Adrenal gland (tissue), 19 donors: ENCODE data around the gene EXOSC6. TPM values are rescaled to one million over a fixed set of nuclear protein-coding genes. Genes with fewer than 3 reads are reported as not detected.

Experiments used
- DNase-seq, 7 donors: peaks; one replicate each; pipeline ENCODE4 v3.0.0-alpha.2; 2019 to 2020
- H3K27ac ChIP-seq, 5 donors: fragments of 200-600 bp; sonication (generic) in 4 of 5; 1 replicate in 3 of 5; 2 replicates in 2 of 5; pipeline versions ENCODE4 v1.5.1 to v1.8.0; 2016 to 2020; ENCODE audit warnings: mild to moderate bottlenecking in 1 of 5
- H3K27me3 ChIP-seq: fragments of 200-600 bp; 2 replicates; pipeline ENCODE4 v1.8.0; 2021
- H3K36me3 ChIP-seq, 2 donors: fragments of 200-600 bp; replicated peaks in 1 of 2; 1 replicate in 1 of 2; 2 replicates in 1 of 2; pipeline versions ENCODE4 v1.5.1 to v1.8.0; 2018 to 2022
- H3K4me1 ChIP-seq, 2 donors: fragments of 200-600 bp; replicated peaks in 1 of 2; 1 replicate in 1 of 2; 2 replicates in 1 of 2; pipeline versions ENCODE4 v1.5.1 to v1.8.0; 2018 to 2021
- H3K4me3 ChIP-seq, 4 donors: fragments of 200-600 bp; sonication (generic) in 3 of 4; one replicate each; pipeline ENCODE4 v1.5.1; 2016 to 2018
- H3K9me3 ChIP-seq, 3 donors: fragments of 200-600 bp; sonication (generic) in 1 of 3; replicated peaks in 1 of 3; 1 replicate in 2 of 3; 2 replicates in 1 of 3; pipeline versions ENCODE4 v1.5.1 to v1.8.0; 2016 to 2021
- CTCF ChIP-seq, 6 experiments: fragments of 450-650 bp in 4 of 6; fragments of 200-600 bp in 2 of 6; sonication (generic) in 1 of 6; IDR thresholded peaks; 1 replicate in 5 of 6; 2 replicates in 1 of 6; pipeline versions ENCODE4 v1.5.1 to v1.8.0; 2016 to 2021; ENCODE audit warnings: antibody characterized with exemption in 6 of 6, mild to moderate bottlenecking in 2 of 6, moderate library complexity in 1 of 6
- POLR2A ChIP-seq, 2 donors: fragments of 450-650 bp; IDR thresholded peaks; one replicate each; pipeline ENCODE4 v1.6.1; 2017; ENCODE audit warnings: antibody characterized with exemption in 2 of 2, mild to moderate bottlenecking in 2 of 2, moderate library complexity in 1 of 2
- WGBS, 4 donors: extraction: QIAGEN DNeasy Blood & Tissue Kit in 2 of 4; methylation state at CpG; one replicate each; pipeline versions ENCODE4 v1.1.5 to v1.1.7; 2013 to 2017; 5-methylcytosine and 5-hydroxymethylcytosine counted together
- intact Hi-C, 2 donors: fragments of 100-400 bp; cut with DNase I; formaldehyde crosslinking; loops; one replicate each; pipeline versions ENCODE4 v1.14.1 to v1.15.0; 2022 to 2023
- long read RNA-seq, 10 donors: library from polyadenylated mRNA in 3 of 10; unstranded in 2 of 10; stranded (forward) in 1 of 10; transcript quantifications; one replicate each; pipeline ENCODE4 v2.0.0 and lab custom pipeline, GENCODE V29; 2021 to 2026
- polyA plus RNA-seq, 3 donors: library from polyadenylated mRNA; stranded (reverse); fragments of 200-250 nt in 2 of 3; fragments of 350-450 nt in 1 of 3; fragmentation: Illumina TruSeq in 1 of 3; extraction: RNeasy Lipid Tissue Mini Kit (QIAGEN cat#74804) in 1 of 3; gene quantifications; one replicate each; pipeline ENCODE4 v1.2.3, GENCODE V29; 2013 to 2014
- total RNA-seq, 9 donors: library from RNA; depleted of rRNA in 4 of 9; stranded (reverse); fragments of >200 nt in 4 of 9; fragments of 120-200 nt in 1 of 9; fragmentation: NEBNext Ultra II Directional in 1 of 9; extraction: Animal tissue kit (Norgen Biotek cat#: 25700) in 1 of 9; gene quantifications; one replicate each; pipeline versions ENCODE4 v1.1.0 to v1.2.4, GENCODE V29; 2013 to 2023
- donor health status: healthy with polysubstance abuse.
- donor health status: Bipolar disorder and iron deficiency.
- donor health status: DM: yes; HTN: yes; CAD: no.
- donor health status: DM: no; HTN: no; CAD: no.
- donor health status: DM: no; HTN: no; CAD: no.
- donor health status: DM: yes; HTN: yes; CAD: no.

EXOSC6 gene
- total RNA-seq: 10 to 100 TPM; 17.3 to 49.6 (median 30.3) TPM
- 10 to 100 TPM; 12.0 to 17.5 (median 12.6) TPM for polyA plus RNA-seq
- long read RNA-seq, donor 1, full-length matches to known transcripts: 58 of 58 reads
- long read RNA-seq, donor 1, partial matches to known transcripts: 0 of 58 reads
- long read RNA-seq, donor 1, other reads (novel, unspliced or antisense): 0 of 58 reads
- long read RNA-seq, donor 2, full-length matches to known transcripts: 67 of 67 reads
- long read RNA-seq, donor 2, partial matches to known transcripts: 0 of 67 reads
- long read RNA-seq, donor 2, other reads (novel, unspliced or antisense): 0 of 67 reads
- long read RNA-seq, donor 3, full-length matches to known transcripts: 49 of 49 reads
- long read RNA-seq, donor 3, partial matches to known transcripts: 0 of 49 reads
- long read RNA-seq, donor 3, other reads (novel, unspliced or antisense): 0 of 49 reads
- long read RNA-seq, donor 4, full-length matches to known transcripts: 25 of 26 reads
- long read RNA-seq, donor 4, partial matches to known transcripts: 0 of 26 reads
- long read RNA-seq, donor 4, other reads (novel, unspliced or antisense): 1 of 26 reads
- long read RNA-seq, donor 5, full-length matches to known transcripts: 106 of 106 reads
- long read RNA-seq, donor 5, partial matches to known transcripts: 0 of 106 reads
- long read RNA-seq, donor 5, other reads (novel, unspliced or antisense): 0 of 106 reads
- long read RNA-seq, donor 6, full-length matches to known transcripts: 10 of 10 reads
- long read RNA-seq, donor 6, partial matches to known transcripts: 0 of 10 reads
- long read RNA-seq, donor 6, other reads (novel, unspliced or antisense): 0 of 10 reads
- long read RNA-seq, donor 7, full-length matches to known transcripts: 44 of 44 reads
- long read RNA-seq, donor 7, partial matches to known transcripts: 0 of 44 reads
- long read RNA-seq, donor 7, other reads (novel, unspliced or antisense): 0 of 44 reads
- long read RNA-seq, donor 8, full-length matches to known transcripts: 139 of 139 reads
- long read RNA-seq, donor 8, partial matches to known transcripts: 0 of 139 reads
- long read RNA-seq, donor 8, other reads (novel, unspliced or antisense): 0 of 139 reads
- long read RNA-seq, donor 9, full-length matches to known transcripts: 70 of 70 reads
- long read RNA-seq, donor 9, partial matches to known transcripts: 0 of 70 reads
- long read RNA-seq, donor 9, other reads (novel, unspliced or antisense): 0 of 70 reads
- long read RNA-seq, donor 10, full-length matches to known transcripts: 50 of 50 reads
- long read RNA-seq, donor 10, partial matches to known transcripts: 0 of 50 reads
- long read RNA-seq, donor 10, other reads (novel, unspliced or antisense): 0 of 50 reads

- H3K4me1 ChIP-seq: peaks cover 12 to 23% of the 10 kb centered on the region in 2 donors
- no peaks in the 10 kb centered on the region for H3K27me3 ChIP-seq
- peak; percentile 89 to 94 (median 92) for DNase-seq
- H3K27ac ChIP-seq: peak within 1 kb of the TSS in 4 of 5 donors; percentile 80 to 99 (median 85)
- peak within 1 kb of the TSS in 2 of 4 donors; percentile 43 to 97 for H3K4me3 ChIP-seq
- TF ChIP-seq POLR2A (IDR thresholded peaks at IDR 0.05) (peak; percentile 77 to 86), CTCF (IDR thresholded peaks at IDR 0.05) (peak; percentile 87 to 95 (median 92))
- intact Hi-C loops: loop anchor here in 1 of 2 donors (10.0 kb wide), 1 partner anchor 97 kb away; no protein-coding TSS in a partner anchor
- WGBS, 4 donors: 1 to 4% (median 2%) methylated on average over 15 to 65 of the region's 65 CpGs
- H3K9me3 ChIP-seq: no peaks in the 10 kb centered on the region
- H3K36me3 ChIP-seq: peaks cover 0 to 45% of the 10 kb centered on the region in 2 donors
Observed at GRCh38 chr16:70251629-70252354, at the start of gene EXOSC6. Gene EXOSC6 (minus strand): TSS chr16:70251940. CDS start chr16:70251900, 40 bp downstream.

GRCh38 chr16:70301121-70301520 is 49.4 kb upstream of the EXOSC6 start:
- Histone ChIP-seq H3K27ac (no peak overlapping the region), H3K4me1 (peaks cover 0 to 17% of the 10 kb centered on the region in 2 donors), H3K4me3 (no peak overlapping the region), H3K36me3 (peaks cover 0 to 3% of the 10 kb centered on the region in 2 donors), H3K27me3 (no peaks in the 10 kb centered on the region), H3K9me3 (no peaks in the 10 kb centered on the region)
- intact Hi-C loops: no loop called here
- no peak for DNase-seq
- WGBS, 4 donors: 94 to 97% (median 97%) methylated on average over 1 of the region's 1 CpG
- no peak for TF ChIP-seq POLR2A (IDR thresholded peaks at IDR 0.05)
- no peak for TF ChIP-seq CTCF (IDR thresholded peaks at IDR 0.05)

- peaks cover 0 to 3% of the 10 kb centered on the region in 2 donors for H3K36me3 ChIP-seq
- peaks cover 0 to 17% of the 10 kb centered on the region in 2 donors for H3K4me1 ChIP-seq
- H3K27me3 ChIP-seq: no peaks in the 10 kb centered on the region
- no peaks in the 10 kb centered on the region for H3K9me3 ChIP-seq
- intact Hi-C loops: loop anchor here in 1 of 2 donors (10.0 kb wide), 1 partner anchor 46 kb away; the partner anchor contains the start of gene DDX19A
- TF ChIP-seq POLR2A (IDR thresholded peaks at IDR 0.05) (peak; percentile 36 to 73), CTCF (IDR thresholded peaks at IDR 0.05) (peak in 2 of 6 experiments; percentile 16 to 25)
- peak within 1 kb of the TSS; percentile 86 to 97 (median 92) for H3K27ac ChIP-seq
- DNase-seq: peak; percentile 80 to 91 (median 84)
- H3K4me3 ChIP-seq: peak within 1 kb of the TSS; percentile 71 to 100 (median 84)
- WGBS, 4 donors: 0 to 1% (median 0%) methylated on average over 14 to 37 of the region's 37 CpGs
Observed at GRCh38 chr16:70298988-70299938, 47.5 kb upstream of the EXOSC6 start, which contains the start of gene DDX19B. Gene DDX19B (plus strand): TSS chr16:70299186. CDS start chr16:70299298, 112 bp downstream.
